Measurements from ENCODE around the gene SETBP1. TPM values are rescaled to one million over a fixed set of nuclear protein-coding genes. Genes with fewer than 3 reads are reported as not detected.
A peak's percentile ranks its signal among the peaks of the same experiment; 100 is the strongest.

Gene SETBP1
- total RNA-seq, 1 donor from 2014 or later = 12.4 TPM

GRCh38 chr18:44777457-44778192 lies 96.9 kb downstream of the SETBP1 start:
- Mint-ChIP-seq H3K36me3 (ENCODE audit: low read depth, unreplicated experiment) (no peaks in the 10 kb centered on the region), H3K4me1 (ENCODE audit: low read depth, unreplicated experiment) (peaks cover 27% of the 10 kb centered on the region), H3K4me3 (ENCODE audit: unreplicated experiment) (no peak overlapping the region), H3K27ac (ENCODE audit: unreplicated experiment) (no peak overlapping the region), H3K9me3 (ENCODE audit: unreplicated experiment) (peaks cover 1% of the 10 kb centered on the region), H3K27me3 (ENCODE audit: low read depth, unreplicated experiment) (peaks cover 7% of the 10 kb centered on the region)
- FAIRE-seq (no peak), DNase-seq (ENCODE audit: low read depth) (no peak)
- no peaks in the 10 kb centered on the region for H4K20me1 ChIP-seq (ENCODE audit: insufficient read depth, low read length)
- H3K79me2 ChIP-seq (ENCODE audit: insufficient read depth, low read length) = no peaks in the 10 kb centered on the region
- H3K4me3 ChIP-seq (ENCODE audit: insufficient read depth, low read depth, low read length) = no peak overlapping the region
- H3K27me3 ChIP-seq (ENCODE audit: insufficient read depth, low read length) = no peaks in the 10 kb centered on the region
- no peak for TF ChIP-seq EZH2 (IDR thresholded peaks at IDR 0.05; ENCODE audit: insufficient read depth, low read length)
- TF ChIP-seq CTCF (IDR thresholded peaks at IDR 0.05; ENCODE audit: insufficient read depth, low read depth, low read length) = no peak
- no peaks in the 10 kb centered on the region for H3K9me3 ChIP-seq (ENCODE audit: insufficient read depth, low read depth, low read length)
- no peak overlapping the region for H2AFZ ChIP-seq (ENCODE audit: low read depth, low read length)
- no peak overlapping the region for H3K4me2 ChIP-seq (ENCODE audit: low read length)
- no peak overlapping the region for H3K27ac ChIP-seq (ENCODE audit: low read depth, low read length)
- no peak overlapping the region for H3K9ac ChIP-seq (ENCODE audit: low read length)
- H3K4me1 ChIP-seq (ENCODE audit: insufficient read depth, low read length) = peaks cover 3% of the 10 kb centered on the region
- H3K36me3 ChIP-seq (ENCODE audit: insufficient read depth, low read length) = no peaks in the 10 kb centered on the region

GRCh38 chr18:44778788-44779187 lies 98.1 kb downstream of the SETBP1 start:
- H3K9me3 ChIP-seq (ENCODE audit: insufficient read depth, low read depth, low read length) = no peaks in the 10 kb centered on the region
- peaks cover 30% of the 10 kb centered on the region for H3K4me1 Mint-ChIP-seq (ENCODE audit: low read depth, unreplicated experiment)
- no peaks in the 10 kb centered on the region for H4K20me1 ChIP-seq (ENCODE audit: insufficient read depth, low read length)
- FAIRE-seq (no peak), DNase-seq (ENCODE audit: low read depth) (peak; percentile 10)
- no peak overlapping the region for H3K4me3 Mint-ChIP-seq (ENCODE audit: unreplicated experiment)
- TF ChIP-seq EZH2 (IDR thresholded peaks at IDR 0.05; ENCODE audit: insufficient read depth, low read length) (no peak), CTCF (IDR thresholded peaks at IDR 0.05; ENCODE audit: insufficient read depth, low read depth, low read length) (no peak)
- H3K79me2 ChIP-seq (ENCODE audit: insufficient read depth, low read length) = no peaks in the 10 kb centered on the region
- no peaks in the 10 kb centered on the region for H3K9me3 Mint-ChIP-seq (ENCODE audit: unreplicated experiment)
- H3K4me2 ChIP-seq (ENCODE audit: low read length) = no peak overlapping the region
- no peak overlapping the region for H2AFZ ChIP-seq (ENCODE audit: low read depth, low read length)
- H3K4me3 ChIP-seq (ENCODE audit: insufficient read depth, low read depth, low read length) = no peak overlapping the region
- peaks cover 7% of the 10 kb centered on the region for H3K27me3 Mint-ChIP-seq (ENCODE audit: low read depth, unreplicated experiment)
- no peak overlapping the region for H3K27ac Mint-ChIP-seq (ENCODE audit: unreplicated experiment)
- no peaks in the 10 kb centered on the region for H3K36me3 Mint-ChIP-seq (ENCODE audit: low read depth, unreplicated experiment)
- no peaks in the 10 kb centered on the region for H3K36me3 ChIP-seq (ENCODE audit: insufficient read depth, low read length)
- H3K4me1 ChIP-seq (ENCODE audit: insufficient read depth, low read length) = peaks cover 3% of the 10 kb centered on the region
- no peak overlapping the region for H3K9ac ChIP-seq (ENCODE audit: low read length)
- H3K27me3 ChIP-seq (ENCODE audit: insufficient read depth, low read length) = no peaks in the 10 kb centered on the region
- no peak overlapping the region for H3K27ac ChIP-seq (ENCODE audit: low read depth, low read length)

GRCh38 chr18:44779753-44780292 lies 99.1 kb downstream of the SETBP1 start:
- FAIRE-seq = no peak
- Mint-ChIP-seq H3K36me3 (ENCODE audit: low read depth, unreplicated experiment) (no peaks in the 10 kb centered on the region), H3K4me1 (ENCODE audit: low read depth, unreplicated experiment) (peaks cover 30% of the 10 kb centered on the region)

More at GRCh38 chr18:44779753-44780292, 99.1 kb downstream of the SETBP1 start:
- Histone ChIP-seq H4K20me1 (ENCODE audit: insufficient read depth, low read length) (no peaks in the 10 kb centered on the region), H3K79me2 (ENCODE audit: insufficient read depth, low read length) (no peaks in the 10 kb centered on the region), H3K9me3 (ENCODE audit: insufficient read depth, low read depth, low read length) (no peaks in the 10 kb centered on the region), H3K27me3 (ENCODE audit: insufficient read depth, low read length) (no peaks in the 10 kb centered on the region), H3K9ac (ENCODE audit: low read length) (no peak overlapping the region), H3K4me1 (ENCODE audit: insufficient read depth, low read length) (peaks cover 3% of the 10 kb centered on the region), H2AFZ (ENCODE audit: low read depth, low read length) (no peak overlapping the region), H3K4me3 (ENCODE audit: insufficient read depth, low read depth, low read length) (no peak overlapping the region), H3K27ac (ENCODE audit: low read depth, low read length) (no peak overlapping the region), H3K36me3 (ENCODE audit: insufficient read depth, low read length) (no peaks in the 10 kb centered on the region), H3K4me2 (ENCODE audit: low read length) (no peak overlapping the region)
- no peak overlapping the region for H3K27ac Mint-ChIP-seq (ENCODE audit: unreplicated experiment)
- H3K9me3 Mint-ChIP-seq (ENCODE audit: unreplicated experiment) = no peaks in the 10 kb centered on the region
- no peak overlapping the region for H3K4me3 Mint-ChIP-seq (ENCODE audit: unreplicated experiment)
- TF ChIP-seq CTCF (IDR thresholded peaks at IDR 0.05; ENCODE audit: insufficient read depth, low read depth, low read length) = no peak
- TF ChIP-seq EZH2 (IDR thresholded peaks at IDR 0.05; ENCODE audit: insufficient read depth, low read length) = no peak
- no peak for DNase-seq (ENCODE audit: low read depth)
- H3K27me3 Mint-ChIP-seq (ENCODE audit: low read depth, unreplicated experiment) = peaks cover 7% of the 10 kb centered on the region

Measured in astrocyte (in vitro differentiated cells and primary cell).